DMS79 (cell line): ENCODE measurements around the gene RETNLB.
A peak's percentile ranks its signal among the peaks of the same experiment; 100 is the strongest.

Experiments used
- DNase-seq: peaks from one replicate; lab custom pipeline; 2025; lab: John Stamatoyannopoulos, UW

RETNLB gene, protein sequence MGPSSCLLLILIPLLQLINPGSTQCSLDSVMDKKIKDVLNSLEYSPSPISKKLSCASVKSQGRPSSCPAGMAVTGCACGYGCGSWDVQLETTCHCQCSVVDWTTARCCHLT

DNA sequence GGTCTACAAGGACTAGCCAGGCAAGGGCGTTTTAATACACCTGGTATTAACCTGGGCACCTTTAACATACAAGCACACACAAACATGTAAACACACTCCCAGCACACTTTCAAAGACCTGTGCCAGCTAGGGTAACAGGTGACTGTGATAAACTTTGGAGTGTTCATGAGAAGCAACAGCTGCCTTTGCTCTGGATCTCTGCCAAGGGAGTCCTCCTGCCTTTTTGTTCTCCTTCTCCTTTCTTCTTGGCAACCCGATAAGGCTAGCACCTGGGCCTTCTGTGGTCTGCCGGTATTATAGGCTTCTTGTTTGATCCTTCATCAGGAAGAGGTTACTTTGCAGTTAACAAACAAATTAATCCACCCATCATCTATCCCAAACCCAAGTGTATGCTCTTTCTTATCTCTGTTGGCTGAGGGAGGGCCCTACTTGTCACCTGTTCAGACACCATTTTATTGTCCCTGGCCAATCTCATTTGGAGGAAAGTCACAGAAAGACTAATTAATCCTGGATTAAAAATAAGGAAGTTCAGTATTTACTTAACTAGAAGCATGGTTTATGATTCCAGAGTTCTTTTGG is at the start of gene RETNLB:
RETNLB (minus strand) TSS at position 7 of the 579 bp plus-strand sequence. CDS start 225 bp downstream, outside the sequence.
- peak; percentile 88 for DNase-seq

DNA sequence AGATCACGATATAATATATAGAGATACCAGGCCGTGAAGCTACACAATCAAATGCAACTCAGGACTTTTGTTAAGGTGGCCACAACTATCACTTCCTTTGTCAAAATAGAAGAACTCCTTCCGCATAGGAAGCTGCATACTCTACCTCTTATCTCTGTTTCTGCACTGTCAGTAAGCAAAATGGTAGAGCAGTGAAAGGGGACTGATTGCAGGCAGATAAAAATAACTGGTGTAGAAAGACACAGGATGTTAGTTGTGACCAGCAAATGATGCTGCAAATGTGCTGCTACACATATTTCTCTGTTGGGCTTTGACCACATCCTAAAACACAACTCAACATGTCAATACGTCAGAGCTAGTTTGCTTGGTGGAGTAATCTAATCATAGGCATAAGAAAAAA is 49.1 kb upstream of the RETNLB start:
- no peak for DNase-seq

DNA sequence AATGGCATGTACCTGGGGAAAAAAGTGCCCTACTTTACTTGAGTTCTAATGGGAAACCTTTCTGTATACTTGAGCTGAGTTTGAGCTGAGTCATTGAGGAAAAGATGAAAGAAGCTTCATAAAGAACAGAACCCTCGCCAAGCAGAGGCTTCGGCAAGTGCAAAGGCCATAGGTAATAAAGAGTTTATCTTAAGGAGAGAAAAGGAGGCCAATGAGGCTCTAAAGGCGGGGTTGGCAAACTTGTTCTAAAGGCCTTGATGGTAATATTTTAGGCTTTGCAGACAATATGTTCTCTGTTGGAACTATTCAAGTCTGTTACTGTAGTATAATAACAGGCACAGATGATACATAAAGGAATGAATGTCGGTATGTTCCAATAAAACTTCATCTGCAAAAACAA is 47.8 kb upstream of the RETNLB start:
- no peak for DNase-seq

DNA sequence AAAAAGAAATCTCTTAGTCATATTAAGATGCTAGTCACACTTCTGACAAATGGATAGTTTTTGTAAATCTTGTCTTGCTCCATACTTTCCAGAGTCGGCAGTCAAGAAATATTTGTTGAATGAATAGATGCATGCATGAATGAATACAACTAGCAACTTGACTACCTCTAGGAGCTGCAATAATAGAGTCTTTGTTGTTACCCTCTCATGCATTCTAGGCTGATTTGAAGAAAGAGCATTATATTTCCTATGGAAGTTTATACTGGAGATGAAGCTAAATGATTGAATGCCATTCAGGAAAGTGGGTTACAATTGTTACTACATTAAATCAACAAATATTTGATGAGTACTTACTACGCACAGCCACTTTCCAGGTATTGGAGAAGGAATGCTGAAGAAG is 47.2 kb upstream of the RETNLB start:
- no peak for DNase-seq

DNA sequence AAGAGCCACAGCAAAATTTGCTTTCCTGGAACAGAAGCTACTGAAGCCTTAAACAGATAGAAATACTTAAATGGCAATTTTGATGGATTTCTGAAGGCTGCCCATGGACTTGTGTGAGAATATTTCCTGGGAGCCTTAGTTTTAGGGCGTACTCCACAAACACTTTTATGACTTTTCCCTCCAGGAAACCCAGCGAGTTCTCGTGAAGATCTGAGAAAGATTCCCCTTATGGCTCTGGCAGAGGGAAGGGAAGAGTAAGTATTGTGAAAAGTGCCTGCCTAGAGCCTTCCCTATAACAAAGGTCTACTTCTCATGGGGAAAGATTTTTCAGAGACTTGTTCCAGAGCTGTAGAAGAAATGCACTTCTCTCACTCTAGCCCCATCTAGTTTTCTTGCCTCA is 34.3 kb upstream of the RETNLB start:
- DNase-seq, result no peak

DNA sequence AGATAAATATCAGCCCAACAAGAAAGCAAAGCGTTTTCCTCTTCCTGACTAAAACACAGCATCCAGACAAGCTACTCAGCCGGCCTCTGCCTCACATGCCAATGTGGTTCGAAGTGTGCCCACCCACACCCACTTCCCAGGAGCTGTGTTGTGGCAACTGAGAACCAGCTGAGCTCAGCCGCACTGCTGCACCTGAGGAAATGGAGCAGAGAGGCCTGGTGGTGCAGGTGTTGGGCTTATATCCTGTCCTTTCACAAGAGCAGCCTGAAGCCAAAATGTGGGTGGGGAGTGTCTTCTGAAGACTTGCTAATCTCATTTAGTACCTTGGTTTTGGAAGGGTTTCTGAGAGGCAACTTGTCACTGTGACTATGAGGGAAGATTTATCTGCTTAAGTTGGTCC is 23.0 kb upstream of the RETNLB start:
- no peak for DNase-seq

DNA sequence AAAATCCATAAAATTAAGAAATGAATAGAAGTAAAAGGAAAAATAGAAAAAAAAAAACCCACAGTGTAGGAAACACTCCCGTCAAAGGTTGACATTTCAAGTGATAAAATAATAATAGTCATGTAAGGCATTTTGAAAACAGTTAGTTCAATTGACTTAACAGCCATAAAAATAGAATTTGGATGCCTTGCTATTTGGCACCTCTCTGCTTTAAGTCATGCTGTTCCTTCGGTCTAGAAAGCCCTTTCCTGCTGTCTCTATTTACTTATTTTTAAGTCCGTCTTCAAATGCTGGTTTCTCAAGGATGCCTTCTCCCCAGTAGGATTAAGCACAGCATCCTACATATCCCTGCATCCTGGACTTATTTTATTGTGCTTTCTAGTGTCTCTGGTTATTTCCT is 22.3 kb upstream of the RETNLB start:
- DNase-seq, result no peak

DNA sequence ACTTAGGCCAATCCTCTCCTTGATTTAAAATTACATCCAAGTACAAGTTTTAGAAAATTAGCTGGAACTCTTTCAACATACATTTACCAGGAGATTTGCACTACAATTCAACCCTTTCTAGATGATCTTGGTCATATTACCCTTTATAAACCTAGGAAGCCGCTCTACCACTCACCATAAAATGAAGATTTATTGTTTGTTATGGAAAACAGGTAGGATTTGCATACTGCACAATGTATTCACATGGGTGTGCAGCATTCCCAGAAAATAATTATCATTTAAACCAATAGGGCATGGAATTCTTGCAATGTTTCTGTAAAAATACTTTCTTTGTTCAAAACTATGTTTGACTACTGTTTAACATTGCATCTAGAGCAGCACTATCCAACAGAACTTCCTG is 18.4 kb upstream of the RETNLB start:
- no peak for DNase-seq

DNA sequence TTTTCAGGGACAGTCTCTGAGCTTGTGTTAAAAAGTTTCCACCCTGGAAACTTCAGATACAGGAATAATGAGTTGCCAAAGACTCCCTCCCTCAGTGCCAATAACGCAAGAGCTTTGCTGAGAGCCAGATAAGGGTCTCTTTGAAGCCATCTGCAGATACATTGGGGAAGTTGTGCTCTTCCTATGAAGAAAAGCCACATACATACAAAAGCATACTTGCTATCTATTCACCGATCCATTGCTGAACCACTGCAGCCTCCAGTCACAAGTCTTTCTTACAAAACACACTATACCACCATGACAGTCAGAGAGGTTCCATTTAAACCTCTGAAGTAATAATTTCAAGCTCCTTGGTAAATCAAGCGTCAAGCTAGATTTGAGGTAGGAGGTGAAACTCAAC is 10.0 kb upstream of the RETNLB start:
- DNase-seq, result no peak

DNA sequence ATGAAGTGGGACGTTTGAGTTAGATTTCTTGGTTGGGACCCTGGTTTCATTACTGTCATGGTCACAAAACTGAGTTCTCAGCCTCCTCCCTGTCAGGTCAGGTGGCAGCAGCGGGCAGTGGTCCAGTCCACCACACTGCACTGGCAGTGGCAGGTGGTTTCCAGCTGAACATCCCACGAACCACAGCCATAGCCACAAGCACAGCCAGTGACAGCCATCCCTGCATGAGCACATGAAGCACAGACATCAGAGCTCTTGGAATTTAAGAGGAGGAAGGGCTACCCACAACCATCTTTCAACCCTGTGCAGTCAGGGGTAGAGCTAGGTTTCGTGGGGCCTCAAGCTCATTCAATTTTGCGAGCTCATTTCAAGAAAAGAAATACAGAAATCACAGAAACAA is 1.5 kb downstream of the RETNLB start:
- DNase-seq, result no peak

DNA sequence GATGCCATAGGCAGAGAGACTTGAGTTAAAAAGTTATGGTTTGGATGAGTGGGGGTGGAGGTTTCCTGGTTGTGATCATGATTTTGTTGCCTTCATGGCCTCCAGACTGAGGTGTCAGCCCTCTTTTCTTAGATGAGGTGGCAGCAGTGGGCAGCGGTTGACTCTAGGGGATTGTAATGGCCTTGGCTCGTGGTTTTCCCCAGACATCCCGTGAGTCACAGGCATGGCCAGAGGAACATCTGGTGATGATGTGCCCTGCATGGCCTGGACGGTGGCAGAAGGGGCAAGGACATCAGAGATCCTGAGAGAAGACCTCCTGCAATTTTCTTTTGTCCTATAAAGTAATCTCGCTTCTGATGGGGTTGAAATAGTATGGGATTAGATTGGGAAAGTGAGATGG is 12.4 kb downstream of the RETNLB start:
- no peak for DNase-seq

DNA sequence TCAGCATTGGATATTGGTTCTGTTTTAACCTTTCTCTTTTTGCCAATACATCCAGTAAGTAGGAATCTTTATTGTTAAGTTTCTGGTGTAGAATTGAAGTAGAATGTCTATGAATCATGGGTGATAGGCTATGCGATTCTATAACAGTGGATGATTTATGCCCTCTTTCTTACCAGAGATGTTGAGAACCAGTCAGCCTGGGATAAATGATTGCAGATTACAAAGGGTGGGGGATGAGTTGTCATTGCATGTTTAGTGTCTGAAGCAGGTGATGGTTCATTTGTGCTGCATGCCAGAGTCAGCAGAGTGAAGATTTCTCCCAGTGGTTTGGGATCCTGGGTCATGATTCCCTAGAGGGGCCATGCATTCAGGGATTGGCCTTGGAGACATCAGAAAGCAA is 14.3 kb downstream of the RETNLB start:
- no peak for DNase-seq

DNA sequence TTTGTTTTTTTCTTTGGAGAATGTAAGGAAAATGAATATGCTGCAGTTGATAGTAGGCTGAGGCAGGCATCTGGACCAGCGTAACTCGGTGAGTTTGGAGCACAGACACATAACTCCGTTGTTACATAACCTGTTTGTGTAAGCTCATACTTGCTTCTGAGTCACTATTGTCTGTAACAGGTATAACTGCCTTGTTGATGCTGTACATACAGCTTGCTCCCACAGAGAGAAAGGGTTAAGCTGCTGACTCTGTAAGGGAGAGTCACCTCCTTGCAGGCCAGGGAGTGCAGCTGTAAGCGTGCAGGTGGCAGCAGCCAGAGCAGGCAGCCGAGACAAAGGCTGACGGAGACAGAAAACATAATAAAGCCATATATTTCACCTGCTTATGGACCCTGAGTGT is 20.4 kb downstream of the RETNLB start:
- DNase-seq, result no peak

DNA sequence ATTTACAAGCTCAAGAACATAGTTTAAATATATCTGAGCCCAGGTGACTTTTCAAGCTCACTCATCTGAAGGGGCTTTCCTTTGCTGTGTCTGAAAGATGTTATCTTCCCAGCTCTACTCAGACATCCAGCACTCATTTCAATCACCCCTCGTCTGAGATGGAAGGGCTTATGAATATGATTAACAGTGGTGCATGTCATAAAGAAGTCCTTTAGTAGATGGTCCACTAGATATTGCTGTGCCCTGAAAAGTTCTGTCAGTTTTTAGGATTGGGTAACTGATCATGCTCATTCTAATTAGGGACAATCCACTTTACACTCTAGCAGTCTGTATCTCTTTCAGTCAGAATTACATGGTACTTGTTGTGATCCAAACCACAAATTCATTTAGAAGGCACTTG is 28.3 kb downstream of the RETNLB start:
- no peak for DNase-seq

DNA sequence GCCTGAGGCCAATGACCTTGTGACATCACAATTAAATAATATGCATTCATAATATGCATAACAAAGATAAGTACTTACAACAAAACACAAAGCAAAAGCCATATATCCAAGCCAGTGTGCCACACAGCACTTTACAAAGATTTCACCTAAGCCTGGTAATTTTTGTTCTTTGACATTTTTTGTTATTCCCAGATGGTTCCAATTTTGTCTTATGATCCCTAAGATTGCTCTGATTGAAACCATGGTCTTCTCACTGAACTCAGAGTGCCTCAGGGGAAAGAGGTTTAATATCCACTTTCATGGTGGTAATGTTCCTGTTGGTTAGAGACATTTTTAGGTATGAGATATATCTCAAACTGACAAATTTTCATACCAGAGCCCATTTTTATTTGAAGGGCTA is 29.1 kb downstream of the RETNLB start:
- DNase-seq, result no peak

DNA sequence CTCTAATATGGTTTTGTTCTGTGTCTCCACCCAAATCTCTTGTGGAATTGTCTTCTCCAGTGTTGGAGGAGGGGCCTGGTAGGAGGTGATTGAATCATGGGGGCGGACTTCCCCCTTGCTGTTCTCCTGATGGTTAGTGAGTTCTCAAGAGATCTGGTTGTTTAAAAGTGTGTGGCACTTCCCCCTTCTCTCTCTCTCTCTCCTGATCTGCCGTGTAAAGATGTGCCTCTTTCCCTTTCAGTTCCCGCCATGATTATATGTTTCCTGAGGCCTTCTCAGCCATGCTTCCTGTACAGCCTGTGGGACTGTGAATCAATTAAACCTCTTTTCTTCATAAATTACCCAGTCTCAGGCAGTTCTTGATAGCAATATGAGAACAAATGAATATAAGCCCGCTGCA is 33.1 kb downstream of the RETNLB start:
- DNase-seq, result no peak

DNA sequence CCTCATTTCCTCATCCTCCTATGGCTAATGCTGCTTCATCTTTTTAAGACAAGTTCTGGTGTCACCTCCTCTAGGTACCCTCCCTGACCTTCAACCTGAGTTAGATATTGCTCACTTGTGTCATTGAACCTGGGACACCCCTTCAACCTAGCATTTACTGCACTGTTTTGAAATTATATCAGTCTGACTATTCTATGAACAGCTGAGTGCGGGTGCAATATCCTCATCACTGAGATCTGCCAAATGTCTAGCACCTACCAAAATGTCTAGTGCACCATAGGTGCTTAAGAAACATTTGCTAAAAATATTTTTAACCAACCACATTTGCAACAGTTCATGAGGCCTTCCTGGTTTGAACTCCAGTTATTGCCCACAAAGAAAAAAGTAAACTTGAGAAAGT is 34.5 kb downstream of the RETNLB start:
- no peak for DNase-seq

DNA sequence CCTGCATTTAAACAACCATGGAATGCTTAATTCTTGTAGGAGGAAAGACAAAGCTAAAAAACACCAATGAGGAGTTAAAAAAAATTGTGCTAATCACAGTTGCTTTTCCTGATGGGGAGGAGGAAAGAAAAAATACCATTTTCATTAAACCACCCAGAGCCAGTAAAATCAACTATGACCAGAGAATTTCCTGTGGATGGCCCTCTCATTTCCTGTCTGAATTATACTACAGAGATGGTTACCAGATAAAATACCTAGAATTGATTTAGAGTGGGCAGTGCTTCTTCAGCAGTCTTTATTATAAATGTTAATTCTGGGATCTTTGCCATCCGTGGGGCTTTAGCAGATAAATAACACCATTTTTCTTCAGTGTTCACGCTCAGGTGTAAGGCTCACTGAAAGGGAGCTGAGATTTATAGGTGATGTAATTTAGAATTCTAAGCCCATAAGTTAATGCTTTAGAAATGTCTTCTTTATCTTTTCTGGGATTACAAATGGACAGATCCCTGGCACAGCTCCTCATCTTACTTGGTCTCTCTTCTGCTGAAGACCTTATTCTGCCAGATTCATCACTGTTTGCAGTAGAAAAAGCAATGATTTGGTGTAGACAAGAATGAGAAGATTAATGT is 37.9 kb downstream of the RETNLB start:
- no peak for DNase-seq

DNA sequence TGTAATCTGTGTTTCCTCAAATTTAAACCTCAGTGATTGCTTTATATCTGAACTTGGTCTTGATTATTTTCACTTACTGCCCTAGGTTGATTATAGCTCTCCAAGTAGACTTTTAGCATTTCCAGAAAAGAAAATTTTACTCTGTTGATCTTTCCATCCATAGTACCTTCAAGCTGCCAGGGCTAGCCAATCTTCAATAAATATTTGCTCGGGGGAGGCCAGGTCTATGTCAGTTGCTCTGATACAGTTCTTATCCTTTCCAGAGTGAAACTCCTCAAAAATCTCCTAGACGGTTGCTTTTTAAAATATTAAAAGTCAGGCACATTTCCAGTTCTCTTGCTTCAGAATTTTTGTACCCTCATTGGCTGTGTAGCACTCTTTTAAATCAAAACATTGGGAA is 38.8 kb downstream of the RETNLB start:
- no peak for DNase-seq

DNA sequence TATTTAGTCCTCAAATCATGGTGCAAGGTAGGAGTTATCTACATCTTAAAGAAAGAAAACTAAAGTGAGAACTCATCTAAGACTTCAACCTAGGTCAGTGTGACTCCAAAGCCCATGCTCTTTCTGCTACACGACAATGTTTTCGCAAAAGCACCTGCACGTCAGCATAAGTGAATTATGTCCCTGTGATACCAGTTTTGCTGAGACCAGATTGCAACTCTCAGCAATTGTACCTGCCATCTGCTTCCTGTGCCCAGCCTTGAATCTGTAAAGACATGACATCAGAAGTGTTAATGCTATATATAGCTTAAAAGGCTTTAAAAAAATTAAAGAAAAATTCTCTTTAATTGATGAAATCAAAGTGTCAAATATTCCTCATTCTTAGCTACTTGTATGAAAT is 43.4 kb downstream of the RETNLB start:
- no peak for DNase-seq

DNA sequence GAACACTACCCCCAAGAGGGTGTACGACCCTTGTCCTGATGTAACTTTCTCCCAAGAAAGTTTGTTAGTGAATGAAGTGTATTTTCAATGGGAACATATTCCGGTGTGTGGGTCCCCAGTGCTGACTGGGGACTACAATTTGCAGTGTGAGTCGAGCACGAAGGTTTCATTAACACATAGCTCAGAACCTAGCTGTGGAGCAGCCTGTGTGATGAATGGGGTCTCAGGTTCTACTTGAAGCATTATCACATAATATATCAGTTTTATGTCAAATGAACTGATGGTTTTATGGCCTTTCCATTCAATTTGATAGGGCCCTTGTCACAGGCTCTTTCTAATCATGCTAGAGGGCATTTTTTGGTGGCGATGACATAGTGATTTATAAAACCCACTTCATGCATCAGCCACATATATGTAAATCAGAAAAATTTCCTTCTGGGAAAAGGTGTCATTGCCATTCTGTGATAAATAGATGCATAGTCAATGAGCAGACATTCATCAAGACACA is 44.1 kb downstream of the RETNLB start:
- DNase-seq, result no peak
